A549 (cell line): ENCODE results near the gene METTL23.

Source experiments
- CTCF ChIP-seq: fragments of >200 bp; sonication (Bioruptor Twin); formaldehyde crosslinking; IDR thresholded peaks from 3 replicates; pipeline ENCODE4 v1.5.1; 2016
- MAX ChIP-seq: IDR thresholded peaks from 2 replicates; pipeline ENCODE4 v1.6.1; 2012
- ZSCAN20 ChIP-seq: fragments of 250-450 bp; sonication (Bioruptor Pico); IDR thresholded peaks from 2 replicates; pipeline ENCODE4 v1.8.0; 2022; ENCODE audit warnings: mild to moderate bottlenecking, moderate library complexity

GRCh38 chr17:76720211-76720610, 6.4 kb upstream of the METTL23 start:
- TF ChIP-seq CTCF (no peak), MAX (no peak), ZSCAN20 (no peak)
